NCI-H1436 treated with DMSO at 0.1 percent for 48 hours (cell line): ENCODE results near the gene BAIAP2L1.
"Not testable (repeated sequence)": the region's sequence is repeated elsewhere in the genome, so short reads cannot be mapped to it uniquely, and the experiment has no call there.

ENCODE experiments used
- DNase-seq: peaks from one replicate; lab custom pipeline; 2025; lab: John Stamatoyannopoulos, UW

Gene BAIAP2L1

GRCh38 chr7:98399462-98399861, 1.4 kb downstream of the BAIAP2L1 start:
- no peak for DNase-seq

- no peak for DNase-seq
Observed at GRCh38 chr7:98398567-98399372, 2.1 kb downstream of the BAIAP2L1 start.

GRCh38 chr7:98396768-98397167, 4.1 kb downstream of the BAIAP2L1 start:
- DNase-seq = no peak

DNA sequence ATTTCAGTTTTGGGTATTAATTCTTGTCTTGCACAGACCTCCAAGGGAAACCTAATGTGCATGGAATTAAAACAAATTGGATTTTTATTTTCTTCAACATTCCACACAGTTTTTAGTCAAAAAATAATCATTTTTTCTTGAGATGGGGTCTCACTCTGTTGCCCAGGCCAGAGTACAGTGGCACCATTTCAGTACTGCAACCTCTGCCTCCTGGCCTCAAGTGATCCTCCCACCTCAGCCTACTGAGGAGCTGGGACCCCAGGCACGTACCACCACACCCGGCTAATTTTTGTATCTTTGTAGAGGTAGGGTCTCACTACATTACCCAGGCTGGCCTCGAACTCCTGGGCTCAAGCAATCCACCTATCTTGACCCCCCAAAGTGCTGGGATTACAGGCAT, 4.9 kb downstream of the BAIAP2L1 start:
- DNase-seq = no peak

DNA sequence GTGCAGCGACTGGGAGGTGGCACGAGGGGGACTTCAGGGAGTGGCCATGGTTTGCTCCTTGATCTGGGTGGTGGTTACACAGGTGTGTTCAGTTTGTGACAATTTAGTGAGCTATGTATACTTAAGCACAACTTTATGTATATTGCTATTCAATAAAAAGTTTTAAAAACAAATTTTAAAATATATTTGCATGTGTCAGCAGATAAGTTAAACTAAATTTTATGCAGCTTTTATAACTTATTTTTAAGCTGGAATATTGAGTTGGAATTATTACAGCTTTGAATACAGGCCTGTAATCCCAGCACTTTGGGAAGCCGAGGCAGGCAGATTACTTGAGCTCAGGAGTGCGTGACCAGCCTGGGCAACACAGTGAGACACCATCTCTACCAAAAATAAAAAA, 5.4 kb downstream of the BAIAP2L1 start:
- DNase-seq = no peak

DNA sequence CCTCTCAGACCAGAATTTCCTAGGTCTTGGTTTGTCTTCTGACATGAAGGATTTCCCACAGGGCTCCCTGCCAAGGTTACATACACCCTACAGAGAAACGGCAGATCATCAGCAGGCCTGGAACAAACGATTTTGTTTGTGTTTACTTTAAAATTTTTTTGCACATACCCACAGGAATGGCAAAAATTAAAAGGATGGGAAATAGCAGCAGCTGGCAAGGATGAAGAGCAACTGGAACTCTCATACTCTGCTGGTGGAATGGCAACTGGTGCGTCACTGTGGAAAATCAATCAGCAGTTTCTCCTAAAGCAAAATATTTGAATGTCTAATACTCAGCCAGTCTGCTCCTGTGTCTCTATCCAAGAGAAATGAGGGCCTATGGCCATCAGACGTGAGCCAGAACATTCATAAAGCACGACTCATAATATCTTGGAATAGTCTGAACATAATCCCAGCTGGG, 6.5 kb downstream of the BAIAP2L1 start:
- no peak for DNase-seq

GRCh38 chr7:98387544-98388226, 13.2 kb downstream of the BAIAP2L1 start:
- DNase-seq = no peak

- DNase-seq = no peak
Observed at GRCh38 chr7:98387131-98387530, 13.8 kb downstream of the BAIAP2L1 start.

- DNase-seq = not testable (repeated sequence)
Observed at GRCh38 chr7:98385532-98385931, 15.4 kb downstream of the BAIAP2L1 start.

DNA sequence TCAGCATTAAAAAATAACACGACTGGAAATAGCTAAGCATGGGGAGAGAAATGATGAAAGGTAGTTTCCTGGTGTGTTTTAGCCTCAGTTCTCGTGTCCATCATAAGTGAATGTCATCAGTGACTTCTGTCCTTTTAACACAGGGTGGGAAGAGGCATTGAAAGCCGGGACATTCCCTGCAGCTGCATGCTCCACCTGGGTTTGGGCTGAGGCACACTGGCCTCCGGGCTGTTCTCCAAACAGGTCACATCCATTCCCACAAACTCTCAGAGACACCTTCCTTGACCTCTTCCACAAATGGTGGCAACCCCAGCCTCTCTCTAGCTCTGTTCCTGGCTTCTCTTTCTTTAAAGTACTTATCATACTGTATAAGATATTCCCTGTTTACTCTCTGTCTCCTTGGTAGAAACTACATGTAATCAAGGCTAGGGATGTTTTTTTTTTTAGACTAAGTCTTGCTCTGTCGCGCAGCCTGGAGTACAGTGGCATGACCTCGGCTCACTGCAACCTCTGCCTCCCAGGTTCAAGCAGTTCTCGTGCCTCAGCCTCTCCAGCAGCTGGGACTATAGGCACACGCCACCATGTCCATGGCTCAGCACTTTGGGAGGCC, 22.6 kb downstream of the BAIAP2L1 start:
- DNase-seq = no peak

DNA sequence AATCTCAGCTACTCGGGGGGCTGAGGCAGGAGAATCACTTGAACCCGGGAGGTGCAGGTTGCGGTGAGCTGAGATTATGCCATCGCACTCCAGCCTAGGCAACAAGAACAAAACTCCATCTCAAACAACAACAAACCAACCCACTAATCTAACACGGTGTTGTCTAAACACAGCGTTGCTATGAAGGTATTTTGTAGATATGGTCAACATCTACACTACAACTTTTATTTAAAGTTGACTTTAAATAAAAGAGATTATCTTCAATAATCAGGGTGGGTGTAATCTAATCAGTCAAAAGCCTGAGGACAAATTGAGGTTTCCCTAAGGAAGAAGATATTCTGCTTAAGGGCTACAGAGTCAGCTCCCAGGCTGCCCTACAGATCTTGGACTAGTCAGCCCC, 24.2 kb downstream of the BAIAP2L1 start:
- DNase-seq = no peak

GRCh38 chr7:98375664-98376063, 25.2 kb downstream of the BAIAP2L1 start:
- no peak for DNase-seq

DNA sequence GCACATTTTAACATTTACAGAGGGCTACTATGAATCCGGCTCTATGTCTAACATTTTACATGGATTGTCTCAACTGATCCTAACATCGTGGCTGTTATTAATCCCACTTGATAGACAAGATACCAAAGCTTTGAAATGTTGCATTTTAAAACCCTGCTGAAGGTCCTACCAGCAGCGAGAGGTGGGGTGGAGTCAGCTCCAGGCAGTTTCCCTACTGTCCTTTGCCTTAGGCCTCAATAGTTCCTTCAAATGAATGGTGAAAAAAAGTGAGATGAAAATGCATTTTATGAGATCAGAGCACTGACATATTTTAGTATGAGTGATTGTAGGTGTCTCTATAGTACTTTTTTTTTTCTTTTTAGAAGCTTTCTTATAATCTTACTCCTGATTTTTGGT, 26.6 kb downstream of the BAIAP2L1 start:
- DNase-seq = no peak

- DNase-seq = no peak
Observed at GRCh38 chr7:98372993-98373392, 27.9 kb downstream of the BAIAP2L1 start.

DNA sequence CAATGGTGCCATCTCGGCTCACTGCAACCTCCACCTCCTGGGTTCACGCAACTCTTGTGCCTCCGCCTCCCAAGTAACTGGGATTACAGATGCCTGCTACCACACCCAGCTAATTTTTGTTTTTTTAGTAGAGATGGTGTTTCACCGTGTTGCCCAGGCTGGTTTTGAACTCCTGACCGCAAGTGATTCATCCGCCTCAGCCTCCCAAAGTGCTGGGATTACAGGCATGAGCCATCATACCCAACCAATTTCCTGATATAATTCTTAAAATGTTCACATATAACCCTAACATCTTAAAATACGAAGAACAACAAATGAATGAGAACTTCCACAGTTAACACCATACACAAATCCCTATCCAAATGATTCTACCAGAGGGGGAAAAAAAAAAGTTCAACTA, 31.2 kb downstream of the BAIAP2L1 start:
- DNase-seq = no peak

- DNase-seq = no peak
Observed at GRCh38 chr7:98368716-98369115, 32.2 kb downstream of the BAIAP2L1 start.

DNA sequence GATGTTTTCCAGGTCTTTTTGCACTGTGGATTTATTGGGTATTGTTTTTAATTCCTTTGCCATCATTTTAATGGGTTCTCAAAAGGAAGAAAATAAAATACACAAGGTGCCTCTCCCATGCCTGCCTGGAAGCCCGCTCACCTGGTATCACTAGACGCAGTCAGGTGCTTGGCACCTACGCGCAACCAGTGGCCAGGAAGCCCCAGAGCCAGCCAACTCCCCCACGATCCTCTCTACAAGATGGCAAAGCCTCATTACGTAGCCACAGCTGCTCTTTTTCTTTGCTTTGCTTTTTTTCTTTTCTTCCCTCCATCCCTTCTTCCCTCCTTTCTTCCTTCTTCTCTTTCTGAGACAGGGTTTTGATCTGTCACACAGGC, 34.3 kb downstream of the BAIAP2L1 start:
- DNase-seq = no peak

DNA sequence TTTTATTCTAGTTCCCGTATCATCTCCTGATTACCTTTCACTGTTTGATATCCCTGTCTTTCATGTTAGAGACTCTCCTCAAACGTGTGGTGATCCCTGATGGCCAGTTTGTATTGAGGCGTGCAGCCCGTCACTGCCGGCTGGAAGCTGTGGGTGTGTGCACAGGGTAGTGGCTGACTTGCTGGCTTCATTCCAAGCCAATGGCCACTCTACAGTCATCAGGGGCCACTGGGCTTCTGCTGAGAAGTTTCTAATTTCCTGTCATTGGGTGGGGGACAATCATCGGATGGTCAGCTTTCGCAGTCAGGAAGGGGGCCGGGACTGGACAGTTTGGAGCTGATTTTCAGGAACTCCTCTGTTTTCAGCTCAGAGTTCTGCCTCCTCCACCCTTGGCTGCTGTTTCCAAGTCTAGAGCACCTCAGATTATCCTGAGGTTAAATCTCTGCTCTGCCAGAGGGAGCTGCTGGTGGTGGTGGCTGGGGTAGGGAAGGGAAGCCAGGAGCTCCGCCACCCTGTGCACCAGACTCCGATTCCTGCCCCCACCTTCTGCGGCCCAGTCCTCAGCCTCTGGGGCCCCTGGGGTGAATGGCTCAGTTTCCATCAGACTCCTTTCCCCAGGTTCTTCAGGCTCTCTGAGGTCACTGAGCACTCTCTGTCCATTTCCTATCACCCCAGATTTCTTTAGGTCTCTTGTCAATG, 34.9 kb downstream of the BAIAP2L1 start:
- no peak for DNase-seq

- DNase-seq = no peak
Observed at GRCh38 chr7:98364220-98364619, 36.7 kb downstream of the BAIAP2L1 start.

- no peak for DNase-seq
Observed at GRCh38 chr7:98362517-98362916, 38.4 kb downstream of the BAIAP2L1 start.

- DNase-seq = no peak
Observed at GRCh38 chr7:98360221-98361130, 40.4 kb downstream of the BAIAP2L1 start.
